IPS DF 6.9 (cell line): ENCODE results near the gene TANK.
"Not testable (repeated sequence)": the region's sequence is repeated elsewhere in the genome, so short reads cannot be mapped to it uniquely, and the experiment has no call there.

Source experiments
- DNase-seq: peaks from one replicate; pipeline ENCODE4 v3.0.0-alpha.2; 2013; ENCODE audit warnings: low read depth, low spot score
- H3K27ac ChIP-seq: one replicate; pipeline ENCODE4 v1.5.1; 2013; ENCODE audit warnings: low read length, control low read depth
- H3K27me3 ChIP-seq: 2 replicates; pipeline ENCODE4 v1.6.1; 2013; ENCODE audit warnings: mild to moderate bottlenecking, low read length; ENCODE audit not compliant: control insufficient read depth, insufficient read depth
- H3K36me3 ChIP-seq: 2 replicates; pipeline ENCODE4 v1.6.1; 2013; ENCODE audit warnings: low read length; ENCODE audit not compliant: control insufficient read depth, insufficient read depth
- H3K4me1 ChIP-seq: 2 replicates; pipeline ENCODE4 v1.6.1; 2013; ENCODE audit warnings: low read length; ENCODE audit not compliant: control insufficient read depth, insufficient read depth
- H3K4me3 ChIP-seq: 2 replicates; pipeline ENCODE4 v1.5.1; 2013; ENCODE audit warnings: mild to moderate bottlenecking, low read length
- H3K9me3 ChIP-seq: 2 replicates; pipeline ENCODE4 v1.6.1; 2013; ENCODE audit warnings: low read length, inconsistent platforms; ENCODE audit not compliant: control insufficient read depth, insufficient read depth
- WGBS: extraction: QIAGEN DNeasy Blood & Tissue Kit; methylation state at CpG from one replicate; pipeline ENCODE4 v1.1.7; 2013; ENCODE audit warnings: mixed read lengths, missing lambda C conversion rate; ENCODE audit not compliant: insufficient read length, insufficient coverage; 5-methylcytosine and 5-hydroxymethylcytosine counted together

Gene TANK

DNA sequence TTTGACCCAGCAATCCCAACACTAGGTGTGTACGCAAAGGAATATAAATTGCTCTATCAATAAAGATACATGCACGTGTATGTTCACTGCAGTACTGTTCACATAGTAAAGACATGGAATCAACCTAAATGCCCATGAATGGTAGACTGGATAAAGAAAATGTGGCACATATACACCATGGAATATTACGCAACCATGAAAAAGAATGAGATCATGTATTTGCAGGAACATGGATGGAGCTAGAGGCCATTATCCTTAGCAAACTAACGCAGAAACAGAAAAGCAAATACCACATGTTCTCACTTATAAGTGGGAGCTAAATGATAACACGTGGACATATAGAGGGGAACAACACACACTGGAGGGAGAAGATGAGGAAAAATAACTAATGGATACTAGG is 27.8 kb upstream of the TANK start:
- not testable (repeated sequence) for DNase-seq, H3K9me3 ChIP-seq, H3K4me1 ChIP-seq, H3K27me3 ChIP-seq, H3K27ac ChIP-seq, H3K4me3 ChIP-seq, H3K36me3 ChIP-seq
- no CpG with 5 or more reads among the region's 5 CpGs for WGBS

DNA sequence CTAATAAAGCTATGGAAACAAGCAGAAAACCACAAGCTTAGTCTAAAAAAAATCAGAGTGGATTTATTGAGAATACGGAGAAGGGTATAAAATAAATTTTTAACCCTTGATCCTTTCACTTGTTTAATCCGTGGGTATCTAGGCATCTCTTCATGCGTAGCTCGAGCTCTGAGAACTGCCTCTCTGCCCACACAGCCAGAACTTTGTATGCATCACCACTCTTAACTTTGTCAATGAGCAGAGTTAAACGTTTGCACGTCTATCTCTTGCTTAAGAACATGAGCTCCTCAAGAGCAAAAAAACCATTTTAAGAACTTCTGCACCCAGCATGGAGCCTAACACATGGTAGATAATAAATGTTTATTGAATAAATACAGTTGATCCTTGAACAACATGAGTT is 26.9 kb upstream of the TANK start:
- Histone ChIP-seq H3K36me3 (no peaks in the 10 kb centered on the region), H3K27ac (no peak overlapping the region), H3K27me3 (no peaks in the 10 kb centered on the region), H3K9me3 (no peaks in the 10 kb centered on the region), H3K4me3 (no peak overlapping the region), H3K4me1 (peaks cover 4% of the 10 kb centered on the region; the same call in 1 of the 2 replicates)
- WGBS, result no CpG with 5 or more reads among the region's 6 CpGs
- no peak for DNase-seq

DNA sequence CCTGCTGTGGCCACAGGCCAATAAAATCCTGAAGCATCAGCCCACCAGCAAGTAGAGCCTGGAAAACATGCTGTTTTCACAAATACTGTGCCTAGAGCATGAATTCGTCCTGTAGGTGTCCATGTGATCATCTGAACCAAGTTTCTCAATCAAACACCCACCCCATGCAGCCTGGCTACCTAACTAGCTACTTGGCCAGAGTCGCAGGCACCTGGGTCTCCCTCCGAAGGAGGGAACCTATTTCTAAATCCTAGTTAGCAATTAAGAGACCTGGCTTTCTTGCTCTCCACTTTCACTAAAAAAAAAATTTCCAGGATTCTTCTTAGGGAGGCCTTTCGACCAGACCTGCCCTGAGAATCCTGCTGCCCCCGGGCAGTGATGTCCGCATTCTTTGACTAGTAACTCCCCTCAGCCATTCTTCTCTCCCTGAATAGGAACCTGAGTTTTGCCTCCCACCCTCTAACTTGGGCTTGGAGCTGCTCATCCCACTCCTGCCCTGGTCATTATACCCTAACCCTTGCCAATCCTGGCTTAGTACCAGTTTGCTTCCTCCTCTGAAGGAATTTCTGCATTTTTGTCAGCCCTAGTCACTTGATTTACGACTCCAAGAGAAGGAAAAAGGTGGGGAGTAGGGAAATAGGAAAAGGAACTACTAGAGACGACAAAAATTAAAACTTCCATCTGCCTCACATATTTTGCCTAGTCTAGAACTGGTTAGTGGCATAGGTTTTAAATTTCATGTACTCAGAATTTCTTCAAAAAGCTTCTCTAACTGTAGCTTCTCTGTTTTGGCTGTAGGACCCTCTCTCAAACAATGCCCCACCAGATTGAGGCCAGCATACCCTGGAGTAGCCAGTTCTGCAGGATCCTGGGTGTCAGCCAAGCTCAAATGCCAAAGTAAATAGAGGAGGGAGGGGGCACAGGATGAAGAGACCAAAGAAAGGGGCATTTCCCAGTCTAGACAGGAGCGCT is 25.4 kb upstream of the TANK start:
- DNase-seq, result no peak
- Histone ChIP-seq H3K27me3 (no peaks in the 10 kb centered on the region), H3K9me3 (no peaks in the 10 kb centered on the region), H3K4me1 (peaks cover 4% of the 10 kb centered on the region; the same call in 1 of the 2 replicates), H3K27ac (no peak overlapping the region), H3K4me3 (no peak overlapping the region), H3K36me3 (no peaks in the 10 kb centered on the region)
- WGBS, result no CpG with 5 or more reads among the region's 9 CpGs

- Histone ChIP-seq H3K4me1 (peaks cover 4% of the 10 kb centered on the region; the same call in 1 of the 2 replicates), H3K27ac (no peak overlapping the region), H3K9me3 (no peaks in the 10 kb centered on the region), H3K27me3 (no peaks in the 10 kb centered on the region), H3K36me3 (no peaks in the 10 kb centered on the region), H3K4me3 (no peak overlapping the region)
- DNase-seq, result no peak
- no CpG with 5 or more reads among the region's 4 CpGs for WGBS
These were observed 24.2 kb upstream of the TANK start for GRCh38 chr2:161135951-161136593.

DNA sequence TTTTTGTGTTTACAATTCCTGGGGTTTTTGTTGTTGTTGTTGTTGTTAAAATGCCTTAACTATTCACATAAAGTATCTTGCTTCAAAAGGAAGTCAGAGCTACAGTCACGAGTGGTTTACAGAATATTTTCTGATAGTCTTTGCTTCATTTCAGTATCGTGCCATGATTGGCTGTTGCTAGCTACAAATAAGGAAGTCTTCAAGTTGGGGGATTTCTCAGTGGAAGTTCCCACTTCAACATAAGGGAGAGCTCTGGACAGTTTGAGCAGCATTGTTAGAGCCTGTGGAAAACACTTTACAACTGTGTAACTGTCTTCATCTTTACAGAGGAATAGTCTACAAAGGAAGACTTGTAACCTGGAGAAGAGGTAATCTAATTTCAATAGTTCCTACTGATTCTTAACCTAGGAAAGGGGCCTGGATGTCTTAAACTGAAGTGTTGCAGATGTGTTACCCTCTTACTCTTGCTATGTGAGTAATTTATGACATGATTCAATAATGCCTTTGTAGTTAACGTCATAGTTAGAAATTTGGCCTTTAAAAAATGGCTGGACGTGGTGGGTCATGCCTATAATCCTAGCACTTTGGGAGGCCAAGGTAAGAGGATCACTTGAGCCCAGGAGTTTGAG is 23.4 kb upstream of the TANK start:
- Histone ChIP-seq H3K9me3 (no peaks in the 10 kb centered on the region), H3K27ac (no peak overlapping the region), H3K4me3 (no peak overlapping the region), H3K36me3 (no peaks in the 10 kb centered on the region), H3K4me1 (peaks cover 4% of the 10 kb centered on the region; the same call in 1 of the 2 replicates), H3K27me3 (no peaks in the 10 kb centered on the region)
- no peak for DNase-seq
- no CpG with 5 or more reads among the region's 4 CpGs for WGBS

- DNase-seq, result no peak
- Histone ChIP-seq H3K27ac (no peak overlapping the region), H3K27me3 (no peaks in the 10 kb centered on the region), H3K4me1 (peaks cover 4% of the 10 kb centered on the region; the same call in 1 of the 2 replicates), H3K9me3 (no peaks in the 10 kb centered on the region), H3K36me3 (no peaks in the 10 kb centered on the region), H3K4me3 (no peak overlapping the region)
- WGBS, result no CpG with 5 or more reads among the region's 2 CpGs
These were observed 21.8 kb upstream of the TANK start for GRCh38 chr2:161138429-161138828.

GRCh38 chr2:161139098-161139987 is 20.9 kb upstream of the TANK start:
- no peak overlapping the region for H3K27ac ChIP-seq
- H3K9me3 ChIP-seq, result no peaks in the 10 kb centered on the region
- H3K4me1 ChIP-seq, result peaks cover 3% of the 10 kb centered on the region; the same call in 1 of the 2 replicates
- no peak overlapping the region for H3K4me3 ChIP-seq
- no peak for DNase-seq
- WGBS, result 100% methylated on average over 1 of the region's 3 CpGs
- H3K27me3 ChIP-seq, result no peaks in the 10 kb centered on the region
- no peaks in the 10 kb centered on the region for H3K36me3 ChIP-seq

- Histone ChIP-seq H3K36me3 (no peaks in the 10 kb centered on the region), H3K4me3 (no peak overlapping the region), H3K27ac (no peak overlapping the region), H3K9me3 (no peaks in the 10 kb centered on the region), H3K27me3 (no peaks in the 10 kb centered on the region), H3K4me1 (no peaks in the 10 kb centered on the region)
- no peak for DNase-seq
- no CpG with 5 or more reads among the region's 2 CpGs for WGBS
These were observed 19.2 kb upstream of the TANK start for GRCh38 chr2:161141033-161141432.

DNA sequence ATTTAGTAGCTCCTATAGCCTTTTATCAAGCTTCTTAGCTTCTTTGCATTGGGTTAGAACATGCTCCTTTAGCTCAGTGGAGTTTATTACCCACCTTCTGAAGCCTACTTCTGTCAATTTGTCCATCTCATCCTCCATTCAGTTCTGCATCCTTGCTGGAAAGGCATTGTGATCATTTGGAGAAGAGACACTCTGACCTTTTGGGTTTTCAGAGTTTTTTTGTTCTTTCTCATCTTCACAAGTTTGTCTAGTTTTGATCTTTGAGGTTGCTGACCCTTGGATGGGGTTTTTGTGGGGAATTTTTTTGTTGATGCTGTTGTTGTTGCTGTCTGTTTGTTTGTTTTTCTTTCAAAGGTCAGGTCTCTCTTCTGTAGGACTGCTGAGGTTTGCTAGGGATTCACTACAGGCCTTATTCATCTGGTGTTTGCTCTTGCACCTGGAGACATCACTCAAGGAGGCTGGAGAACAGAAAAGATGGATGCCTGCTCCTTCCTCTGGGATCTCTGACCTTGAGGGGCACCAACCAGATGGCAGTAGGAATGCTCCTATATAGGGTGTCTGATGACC is 13.9 kb upstream of the TANK start:
- Histone ChIP-seq H3K27me3 (no peaks in the 10 kb centered on the region), H3K9me3 (no peaks in the 10 kb centered on the region), H3K36me3 (no peaks in the 10 kb centered on the region), H3K4me1 (no peaks in the 10 kb centered on the region), H3K4me3 (no peak overlapping the region), H3K27ac (no peak overlapping the region)
- DNase-seq, result no peak
